Ovary (tissue), 9 donors: ENCODE data around the gene SSBP4. TPM values are rescaled to one million over a fixed set of nuclear protein-coding genes. Genes with fewer than 3 reads are reported as not detected.

ENCODE experiments used
- DNase-seq, 5 donors: peaks; one replicate each; pipeline ENCODE4 v3.0.0-alpha.2; 2019 to 2020
- H3K27ac ChIP-seq, 2 donors: fragments of 200-600 bp; one replicate each; pipeline versions ENCODE4 v1.5.1 to v1.8.0; 2019 to 2022
- H3K27me3 ChIP-seq: fragments of 200-600 bp; one replicate; pipeline ENCODE4 v1.8.0; 2022
- H3K36me3 ChIP-seq: fragments of 200-600 bp; sonication (generic); one replicate; pipeline ENCODE4 v1.5.1; 2019
- H3K4me1 ChIP-seq: one replicate; pipeline ENCODE4 v1.8.1; 2013; ENCODE audit warnings: mild to moderate bottlenecking, moderate library complexity; ENCODE audit not compliant: insufficient read depth
- H3K4me3 ChIP-seq: fragments of 200-600 bp; sonication (generic); one replicate; pipeline ENCODE4 v1.5.1; 2017
- H3K9me3 ChIP-seq, 2 donors: fragments of 200-600 bp in 1 of 2; sonication (generic) in 1 of 2; one replicate each; pipeline versions ENCODE4 v1.5.1 to v1.8.1; 2013 to 2019; ENCODE audit warnings: mild to moderate bottlenecking in 1 of 2, moderate library complexity in 1 of 2
- CTCF ChIP-seq, 3 donors: fragments of 450-650 bp in 2 of 3; fragments of 200-600 bp in 1 of 3; IDR thresholded peaks; one replicate each; pipeline versions ENCODE4 v1.5.1 to v1.8.0; 2016 to 2022; ENCODE audit warnings: antibody characterized with exemption in 3 of 3, mild to moderate bottlenecking in 1 of 3
- EP300 ChIP-seq: sonication (generic); formaldehyde crosslinking; IDR thresholded peaks from one replicate; pipeline ENCODE4 v1.6.1; 2017; ENCODE audit warnings: antibody characterized with exemption
- POLR2A ChIP-seq: fragments of 450-650 bp; IDR thresholded peaks from one replicate; pipeline ENCODE4 v1.6.1; 2017; ENCODE audit warnings: antibody characterized with exemption, mild to moderate bottlenecking, moderate library complexity
- WGBS, 3 donors: extraction: QIAGEN DNeasy Blood & Tissue Kit in 1 of 3; methylation state at CpG; one replicate each; pipeline versions ENCODE4 v1.1.5 to v1.1.7; 2013 to 2017; 5-methylcytosine and 5-hydroxymethylcytosine counted together
- intact Hi-C, 4 donors: fragments of 100-400 bp; cut with DNase I; formaldehyde crosslinking; loops; one replicate each; pipeline versions ENCODE4 v1.11.0 to v1.15.1; 2022 to 2023
- polyA plus RNA-seq, 2 donors: library from polyadenylated mRNA; stranded (reverse); fragments of 200-250 nt in 1 of 2; fragments of 350-450 nt in 1 of 2; fragmentation: Illumina TruSeq in 1 of 2; extraction: RNeasy Lipid Tissue Mini Kit (QIAGEN cat#74804) in 1 of 2; gene quantifications; one replicate each; pipeline ENCODE4 v1.2.3, GENCODE V29; 2013 to 2014
- total RNA-seq, 7 donors: library from RNA; depleted of rRNA in 2 of 7; stranded (reverse); fragments of >200 nt in 2 of 7; fragmentation: NEBNext Ultra II Directional in 3 of 7; extraction: Animal tissue kit (Norgen Biotek cat#: 25700) in 3 of 7; gene quantifications; one replicate each; pipeline versions ENCODE4 v1.1.0 to v1.2.4, GENCODE V29; 2016 to 2023
- donor health status: DM: no; HTN: no; CAD: no; lungs with moderate emphysema.
- donor health status: DM: no; HTN: no; CAD: no.
- donor health status: Bipolar disorder and iron deficiency.
- donor health status: DM: yes; HTN: yes; CAD: no.
- donor health status: DM: no; HTN: no; CAD: no.
- donor health status: DM: yes; HTN: yes; CAD: no.

The SSBP4 gene
- total and polyA plus RNA-seq, 9 donors, result 4.6 to 124 (median 88.3) TPM

GRCh38 chr19:18476507-18477041, 57.4 kb downstream of the SSBP4 start:
- Histone ChIP-seq H3K27ac (no peak overlapping the region), H3K4me1 (peaks cover 36% of the 10 kb centered on the region)

GRCh38 chr19:18477042-18477779, 58.0 kb downstream of the SSBP4 start:
- Histone ChIP-seq H3K4me3 (no peak overlapping the region), H3K27me3 (no peaks in the 10 kb centered on the region), H3K4me1 (peaks cover 36% of the 10 kb centered on the region), H3K36me3 (no peaks in the 10 kb centered on the region), H3K9me3 (no peaks in the 10 kb centered on the region), H3K27ac (no peak overlapping the region)
- no peak for DNase-seq
- TF ChIP-seq CTCF (IDR thresholded peaks at IDR 0.05) (no peak), POLR2A (no peak), EP300 (no peak)
- intact Hi-C loops, result no loop called here
- WGBS, 3 donors, result 86 to 88% (median 87%) methylated on average over 24 of the region's 24 CpGs

More at GRCh38 chr19:18476507-18477041, 57.4 kb downstream of the SSBP4 start:
- intact Hi-C loops, result no loop called here
- H3K27me3 ChIP-seq, result no peaks in the 10 kb centered on the region
- TF ChIP-seq EP300, result no peak
- TF ChIP-seq POLR2A, result no peak
- TF ChIP-seq CTCF (IDR thresholded peaks at IDR 0.05), result no peak
- WGBS, 3 donors, result 89 to 96% (median 91%) methylated on average over 13 to 14 of the region's 14 CpGs
- H3K36me3 ChIP-seq, result no peaks in the 10 kb centered on the region
- H3K9me3 ChIP-seq, result no peaks in the 10 kb centered on the region
- no peak for DNase-seq
- no peak overlapping the region for H3K4me3 ChIP-seq

GRCh38 chr19:18477974-18478373, 58.8 kb downstream of the SSBP4 start:
- H3K4me3 ChIP-seq, result no peak overlapping the region
- TF ChIP-seq POLR2A (no peak), EP300 (no peak), CTCF (IDR thresholded peaks at IDR 0.05) (no peak)
- intact Hi-C loops, result no loop called here
- 83 to 92% (median 87%) methylated on average over 8 of the region's 8 CpGs for WGBS, 3 donors
- no peak for DNase-seq
- no peaks in the 10 kb centered on the region for H3K9me3 ChIP-seq
- no peaks in the 10 kb centered on the region for H3K36me3 ChIP-seq
- H3K27ac ChIP-seq, result no peak overlapping the region
- H3K27me3 ChIP-seq, result no peaks in the 10 kb centered on the region
- H3K4me1 ChIP-seq, result peaks cover 35% of the 10 kb centered on the region

- WGBS, 3 donors, result 56 to 59% (median 57%) methylated on average over 17 of the region's 17 CpGs
- H3K4me3 ChIP-seq, result no peak overlapping the region
- H3K9me3 ChIP-seq, result no peaks in the 10 kb centered on the region
- H3K36me3 ChIP-seq, result no peaks in the 10 kb centered on the region
- peak; percentile 59 to 86 (median 70) for DNase-seq
- intact Hi-C loops, result no loop called here
- H3K27me3 ChIP-seq, result no peaks in the 10 kb centered on the region
- peak overlapping the region in 1 of 2 donors; percentile 68 for H3K27ac ChIP-seq
- TF ChIP-seq CTCF (IDR thresholded peaks at IDR 0.05), result no peak
- peak; percentile 96 for TF ChIP-seq EP300
- peaks cover 32% of the 10 kb centered on the region for H3K4me1 ChIP-seq
Observed at GRCh38 chr19:18478545-18479311, 59.5 kb downstream of the SSBP4 start.
